Skin epidermis (tissue), 12 donors: ENCODE results near the gene VLDLR.

Experiments
- H3K27ac ChIP-seq, 21 experiments: fragments of 200-600 bp; sonication (generic) in 11 of 21; one replicate each; pipeline ENCODE4 v1.5.0; 2020; ENCODE audit warnings: mild to moderate bottlenecking in 3 of 21, inconsistent platforms in 2 of 21, moderate library complexity in 2 of 21
- H3K4me3 ChIP-seq, 7 experiments: fragments of 200-600 bp; sonication (generic) in 2 of 7; one replicate each; pipeline ENCODE4 v1.5.0; 2020; ENCODE audit warnings: inconsistent platforms in 2 of 7, mild to moderate bottlenecking in 2 of 7, moderate library complexity in 1 of 7

VLDLR gene

GRCh38 chr9:2655411-2655901 is 33.9 kb downstream of the VLDLR start:
- no peak overlapping the region for H3K4me3 ChIP-seq

GRCh38 chr9:2657427-2657826 is 35.8 kb downstream of the VLDLR start:
- no peak overlapping the region for H3K27ac ChIP-seq
- no peak overlapping the region for H3K4me3 ChIP-seq

More at GRCh38 chr9:2655411-2655901, 33.9 kb downstream of the VLDLR start:
- peak overlapping the region in 12 of 21 experiments; percentile 1 to 67 (median 44) for H3K27ac ChIP-seq

GRCh38 chr9:2662496-2662895 is 40.9 kb downstream of the VLDLR start:
- H3K4me3 ChIP-seq = no peak overlapping the region
- H3K27ac ChIP-seq = no peak overlapping the region

DNA sequence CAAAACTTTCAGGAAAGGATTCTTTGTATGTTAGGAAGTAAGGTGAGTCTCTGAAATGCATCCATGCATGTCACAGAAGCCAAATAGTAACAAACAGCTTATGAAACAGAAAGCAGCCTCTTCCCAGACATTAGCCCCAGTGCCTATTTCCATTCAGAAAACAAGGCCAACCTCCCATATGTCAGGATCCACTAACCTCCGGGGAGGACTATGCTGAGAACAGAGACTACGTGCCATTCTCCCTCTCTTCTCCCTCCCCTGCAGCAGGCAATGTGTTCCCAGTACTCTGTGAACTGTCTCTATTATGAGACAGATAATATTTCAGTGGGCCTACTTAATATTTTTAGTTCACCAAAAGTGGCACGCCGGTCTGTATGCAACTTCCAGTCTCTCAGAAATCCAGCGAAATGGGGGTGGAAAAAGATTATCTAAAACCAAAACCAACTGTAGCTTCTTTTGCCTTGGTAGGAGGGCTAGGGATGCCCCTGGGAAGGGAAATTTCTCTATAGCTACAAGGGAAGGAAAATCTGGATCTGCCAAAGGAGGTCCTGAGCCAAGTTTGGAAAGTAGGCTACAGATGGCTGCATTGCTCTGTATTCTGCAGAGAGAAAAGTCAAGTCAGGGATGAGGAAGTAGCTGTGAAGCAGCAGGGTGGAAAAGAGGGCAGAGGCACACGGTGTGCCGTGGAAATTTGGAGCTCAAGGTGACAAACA is 42.0 kb downstream of the VLDLR start:
- Histone ChIP-seq H3K27ac (peak overlapping the region in 2 of 21 experiments; percentile 8 to 59), H3K4me3 (no peak overlapping the region)

GRCh38 chr9:2664174-2665065 is 42.8 kb downstream of the VLDLR start:
- Histone ChIP-seq H3K4me3 (no peak overlapping the region), H3K27ac (peak overlapping the region in 1 of 21 experiments; percentile 59)

DNA sequence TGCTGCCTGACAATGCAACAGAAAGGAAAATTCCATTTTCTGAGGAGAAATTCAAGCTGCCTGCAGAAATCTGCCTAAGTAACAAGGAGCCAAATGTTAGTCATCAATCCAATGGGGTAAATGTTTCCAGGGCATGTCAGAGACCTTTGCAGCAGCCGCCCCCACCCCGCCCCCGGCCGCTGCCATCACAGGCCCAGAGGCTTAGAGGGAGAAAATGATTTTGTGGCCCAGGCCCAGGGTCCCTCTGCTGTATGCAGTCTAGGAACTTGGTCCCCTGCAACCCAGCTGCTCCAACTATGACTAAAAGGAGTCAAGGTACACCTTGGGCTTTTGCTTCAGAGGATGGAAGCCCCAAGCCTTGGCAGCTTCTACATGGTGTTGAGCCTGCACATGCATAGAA is 45.0 kb downstream of the VLDLR start:
- Histone ChIP-seq H3K4me3 (no peak overlapping the region), H3K27ac (no peak overlapping the region)

GRCh38 chr9:2673161-2673560 is 51.6 kb downstream of the VLDLR start:
- Histone ChIP-seq H3K27ac (no peak overlapping the region), H3K4me3 (no peak overlapping the region)

DNA sequence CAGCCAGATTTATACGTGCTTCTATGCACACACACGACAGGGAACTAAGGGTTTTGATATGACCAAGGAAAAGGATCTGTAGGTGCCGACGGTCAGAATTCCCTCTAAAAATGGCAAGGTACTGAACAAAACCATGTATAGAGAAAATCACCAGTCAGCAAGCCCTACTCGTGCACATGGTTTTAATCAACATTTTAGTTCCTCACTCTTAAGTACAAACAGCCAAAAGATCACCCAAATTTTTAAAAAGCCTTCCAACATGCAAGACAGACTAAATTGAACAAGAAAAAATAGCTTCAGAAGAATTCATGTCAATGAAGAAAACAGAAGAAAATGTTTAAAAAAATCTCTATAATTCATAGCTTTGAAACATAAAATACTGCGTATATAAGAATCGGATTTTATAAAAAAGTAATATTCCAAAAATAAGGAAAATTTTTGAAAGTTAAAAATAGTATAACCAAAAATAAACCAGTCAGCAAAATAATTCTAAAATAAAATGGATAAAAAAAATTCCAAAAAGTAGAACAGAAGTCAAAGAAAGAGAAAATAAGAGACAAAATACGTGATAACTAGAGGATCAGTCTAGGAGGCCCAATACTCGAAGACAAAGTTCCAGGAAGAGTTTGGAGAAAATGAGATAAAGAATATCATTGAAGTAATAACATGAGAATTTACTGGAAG is 52.7 kb downstream of the VLDLR start:
- no peak overlapping the region for H3K4me3 ChIP-seq
- no peak overlapping the region for H3K27ac ChIP-seq

DNA sequence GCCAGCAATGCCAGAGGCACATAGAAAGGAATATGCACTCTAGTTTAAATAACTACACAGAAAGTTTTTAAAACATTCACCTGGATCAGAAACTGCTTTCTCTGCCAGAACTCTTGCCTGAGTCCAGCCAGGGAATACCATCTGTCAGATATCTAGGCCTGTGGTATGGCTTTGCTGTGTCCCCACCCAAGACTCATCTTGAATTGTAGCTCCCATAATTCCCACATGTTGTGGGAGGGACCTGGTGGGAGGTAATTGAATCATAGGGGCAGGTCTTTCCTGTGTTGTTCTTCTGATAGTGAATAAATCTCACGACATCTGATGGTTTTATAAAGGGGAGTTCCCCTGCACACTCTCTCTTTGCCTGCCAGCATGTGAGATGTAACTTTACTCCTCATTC is 54.2 kb downstream of the VLDLR start:
- H3K4me3 ChIP-seq = no peak overlapping the region
- H3K27ac ChIP-seq = no peak overlapping the region

DNA sequence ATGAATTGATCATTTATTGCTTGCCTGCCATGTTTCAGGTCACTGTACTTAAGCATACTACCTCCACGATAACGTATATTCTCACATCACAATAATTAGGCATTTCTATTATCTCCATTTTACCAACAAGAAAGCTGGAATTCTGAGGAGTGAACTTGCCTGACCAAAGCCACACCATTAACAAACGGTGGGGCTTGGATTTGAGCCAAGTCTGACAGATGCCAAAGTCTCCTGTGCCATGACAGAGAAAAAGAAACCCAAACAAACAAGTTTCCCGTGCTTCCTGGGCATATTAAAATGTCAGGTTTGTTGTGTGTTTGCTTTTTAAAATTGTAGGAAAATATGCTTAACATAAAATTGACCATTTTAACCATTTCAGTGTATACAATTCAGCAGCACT is 54.9 kb downstream of the VLDLR start:
- Histone ChIP-seq H3K4me3 (no peak overlapping the region), H3K27ac (no peak overlapping the region)

- Histone ChIP-seq H3K27ac (no peak overlapping the region), H3K4me3 (no peak overlapping the region)
Measured at GRCh38 chr9:2677915-2678889, 56.6 kb downstream of the VLDLR start.

GRCh38 chr9:2679011-2679410 is 57.4 kb downstream of the VLDLR start:
- Histone ChIP-seq H3K27ac (no peak overlapping the region), H3K4me3 (no peak overlapping the region)

GRCh38 chr9:2681981-2682380 is 60.4 kb downstream of the VLDLR start:
- no peak overlapping the region for H3K4me3 ChIP-seq
- H3K27ac ChIP-seq = no peak overlapping the region

DNA sequence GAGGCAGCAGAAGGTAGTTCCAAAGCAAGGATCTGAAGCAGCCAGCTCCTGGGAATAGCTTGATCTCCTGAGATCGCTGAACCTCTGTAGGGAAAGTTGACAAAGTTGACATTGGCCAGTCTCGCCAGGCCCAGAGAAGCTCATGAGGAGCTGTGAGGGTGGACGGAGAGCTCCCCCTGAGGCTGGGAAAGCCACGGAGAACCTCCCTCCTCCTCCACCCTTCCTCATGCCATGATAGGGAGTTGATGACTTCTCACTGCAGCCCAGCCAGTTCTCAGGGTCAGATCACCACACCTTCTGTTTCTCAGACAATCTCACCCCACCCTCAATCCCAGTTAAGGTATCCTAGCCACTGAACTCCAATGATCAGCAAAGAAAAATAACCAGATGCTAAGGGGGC is 65.3 kb downstream of the VLDLR start:
- no peak overlapping the region for H3K27ac ChIP-seq
- H3K4me3 ChIP-seq = no peak overlapping the region

GRCh38 chr9:2688636-2689035 is 67.0 kb downstream of the VLDLR start:
- Histone ChIP-seq H3K27ac (no peak overlapping the region), H3K4me3 (no peak overlapping the region)

DNA sequence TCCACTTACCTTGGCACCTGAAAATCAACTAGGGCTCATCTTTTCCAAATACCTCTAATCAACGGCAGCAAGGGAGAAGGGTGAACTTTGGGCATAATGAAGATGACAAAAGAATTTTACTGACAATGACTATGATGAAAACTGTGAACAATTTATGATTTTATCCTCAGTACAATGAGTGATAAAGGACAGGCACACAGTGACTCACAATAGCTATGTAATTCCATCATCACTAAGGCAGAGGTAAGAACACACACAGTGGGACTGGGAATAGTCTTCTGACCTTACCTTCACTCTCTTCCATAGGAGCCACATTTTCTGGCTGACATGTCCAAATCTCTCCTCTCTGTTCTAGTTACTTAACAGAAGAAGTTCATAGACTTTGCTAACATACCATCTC is 69.6 kb downstream of the VLDLR start:
- no peak overlapping the region for H3K27ac ChIP-seq
- no peak overlapping the region for H3K4me3 ChIP-seq

DNA sequence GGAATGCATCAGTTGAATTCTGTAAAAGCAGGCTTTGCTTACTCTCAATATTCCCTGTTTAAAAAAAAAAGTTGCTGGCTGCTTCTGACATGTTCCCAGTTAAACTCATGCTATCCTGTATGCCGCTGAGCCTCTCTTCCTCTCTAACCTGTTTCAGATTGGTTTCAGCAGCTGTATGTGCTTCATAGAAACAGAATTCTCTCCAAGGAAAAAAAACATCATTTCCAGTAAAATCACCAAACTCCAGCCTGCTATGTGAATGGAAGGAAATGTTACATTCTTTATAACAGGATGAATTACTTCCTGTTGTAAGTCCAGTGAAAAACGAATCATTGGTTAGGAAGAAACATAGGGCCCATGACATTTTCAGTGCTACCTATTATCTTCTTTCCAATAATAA is 70.0 kb downstream of the VLDLR start:
- Histone ChIP-seq H3K4me3 (no peak overlapping the region), H3K27ac (no peak overlapping the region)

DNA sequence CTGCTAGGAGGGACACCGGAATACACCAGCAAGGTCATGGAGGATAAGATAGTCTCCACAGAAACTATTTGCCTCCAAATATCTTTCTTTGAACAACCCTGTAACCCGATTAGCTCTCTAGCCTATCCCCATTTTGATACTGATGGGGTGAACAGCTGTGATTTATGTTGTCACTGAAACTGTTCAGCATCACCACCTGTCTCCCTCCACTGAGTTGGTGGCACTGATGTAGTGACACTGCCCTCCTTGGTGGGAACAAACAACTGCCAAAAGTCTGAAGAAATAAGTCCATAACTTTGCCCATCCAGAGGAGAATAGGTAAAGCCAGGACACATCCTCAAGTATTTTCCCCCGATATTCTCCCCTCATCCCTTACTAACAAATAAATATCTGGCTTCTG is 71.5 kb downstream of the VLDLR start:
- Histone ChIP-seq H3K4me3 (no peak overlapping the region), H3K27ac (no peak overlapping the region)

DNA sequence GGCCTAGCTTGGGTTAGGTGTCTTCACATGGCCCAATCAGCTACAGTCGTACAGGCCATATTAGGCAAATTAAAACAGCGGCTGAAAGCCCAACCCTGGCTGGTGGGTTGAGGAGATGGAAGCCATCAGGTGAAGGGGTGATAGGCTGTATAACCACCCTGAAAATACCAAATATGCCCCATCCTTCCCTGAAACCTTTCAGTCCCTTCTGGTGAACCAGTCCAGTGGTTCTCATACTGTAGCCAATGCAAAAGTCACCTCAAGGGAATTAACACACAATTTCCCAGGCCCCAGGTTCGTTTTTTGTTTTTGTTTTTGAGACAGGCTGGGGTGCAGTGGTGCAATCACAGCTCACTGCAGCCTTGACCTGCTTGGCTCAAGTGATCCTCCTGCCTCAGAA is 75.9 kb downstream of the VLDLR start:
- Histone ChIP-seq H3K4me3 (no peak overlapping the region), H3K27ac (peak overlapping the region in 1 of 21 experiments; percentile 18)
